Endothelial cell of umbilical vein (primary cell): ENCODE measurements around the gene OVCH2. TPM values are rescaled to one million over a fixed set of nuclear protein-coding genes. Genes with fewer than 3 reads are reported as not detected.

Experiments used
- BruUV-seq: library from RNA; stranded (reverse); fragments of 400-500 nt; replicated peaks from 2 replicates; lab custom pipeline; 2021; lab: Mats Ljungman, UMichigan
- CTCF ChIA-PET: fragments of 300-600, 350-600 bp; sonication (Branson Sonifier 250); formaldehyde crosslinking; loops from one replicate; lab custom pipeline; 2021; ENCODE audit warnings: antibody characterized with exemption, inconsistent platforms; lab: Charles Lee
- POLR2A ChIA-PET: fragments of 300-600, 350-600 bp; sonication (Branson Sonifier 250); formaldehyde crosslinking; loops from one replicate; lab custom pipeline; 2021; ENCODE audit warnings: antibody characterized with exemption, inconsistent platforms; lab: Charles Lee
- DNase-seq: peaks from one replicate; pipeline ENCODE4 v3.0.0-alpha.2; 2011; ENCODE audit warnings: low read depth, low spot score
- FAIRE-seq: peaks from 2 replicates; lab custom pipeline; 2011; peaks lifted over from hg19 to GRCh38; lab: Jason Lieb, UNC
- H2AFZ ChIP-seq: 2 replicates; pipeline ENCODE4 v1.6.0; 2012; ENCODE audit warnings: low read depth, low read length, control low read depth, inconsistent platforms
- H3K27ac ChIP-seq: 2 replicates; pipeline ENCODE4 v1.5.1; 2011; ENCODE audit warnings: low read depth, mild to moderate bottlenecking, control low read depth, low read length, moderate library complexity; ENCODE audit not compliant: insufficient read depth
- H3K27me3 ChIP-seq, 2 experiments: 2 replicates each; pipeline versions ENCODE4 v1.6.0 to v1.6.1; 2011; ENCODE audit warnings: low read length in 2 of 2, mixed read lengths in 1 of 2; ENCODE audit not compliant: control insufficient read depth in 2 of 2, insufficient read depth in 2 of 2
- H3K36me3 ChIP-seq, 2 experiments: 2 replicates in 1 of 2; 3 replicates in 1 of 2; pipeline ENCODE4 v1.5.1; 2011; ENCODE audit warnings: low read length in 2 of 2, mild to moderate bottlenecking in 1 of 2, moderate library complexity in 1 of 2; ENCODE audit not compliant: control insufficient read depth in 2 of 2, insufficient read depth in 2 of 2; ENCODE audit errors: extremely low read depth in 1 of 2
- H3K4me1 ChIP-seq: 3 replicates; pipeline ENCODE4 v1.5.1; 2011; ENCODE audit warnings: mild to moderate bottlenecking, low read length; ENCODE audit not compliant: control insufficient read depth, insufficient read depth; ENCODE audit errors: extremely low read depth
- H3K4me2 ChIP-seq: 2 replicates; pipeline ENCODE4 v1.6.1; 2011; ENCODE audit warnings: low read length, control low read depth, mixed read lengths; ENCODE audit not compliant: insufficient read depth
- H3K4me3 ChIP-seq, 3 experiments: fragments of 200-600 bp in 1 of 3; sonication (generic), shearing (Covaris generic) in 1 of 3; replicated peaks in 1 of 3; 2 replicates each; pipeline ENCODE4 v1.5.1; 2011 to 2016; ENCODE audit warnings: control low read depth in 3 of 3, low read length in 3 of 3, mild to moderate bottlenecking in 2 of 3, inconsistent platforms in 1 of 3, low read depth in 1 of 3, moderate library complexity in 1 of 3; ENCODE audit not compliant: insufficient read depth in 1 of 3
- H3K79me2 ChIP-seq: 2 replicates; pipeline ENCODE4 v1.6.0; 2012; ENCODE audit warnings: low read length, inconsistent platforms; ENCODE audit not compliant: control insufficient read depth, insufficient read depth
- H3K9ac ChIP-seq: replicated peaks from 2 replicates; pipeline ENCODE3; 2011; ENCODE audit warnings: low read length, control low read depth; ENCODE audit not compliant: insufficient read depth; ENCODE audit errors: extremely low read depth
- H3K9me1 ChIP-seq: replicated peaks from 3 replicates; pipeline ENCODE4 v1.6.0; 2011; ENCODE audit warnings: mild to moderate bottlenecking, low read length; ENCODE audit not compliant: control insufficient read depth, insufficient read depth; ENCODE audit errors: extremely low read depth
- H3K9me3 ChIP-seq: replicated peaks from 2 replicates; pipeline ENCODE4 v1.5.1; 2012; ENCODE audit warnings: low read length, inconsistent platforms; ENCODE audit not compliant: control insufficient read depth, insufficient read depth
- H4K20me1 ChIP-seq: replicated peaks from 2 replicates; pipeline ENCODE3; 2011; ENCODE audit warnings: mild to moderate bottlenecking, low read length; ENCODE audit not compliant: control insufficient read depth, insufficient read depth; ENCODE audit errors: extremely low read depth
- CTCF ChIP-seq, 2 donors: IDR thresholded peaks; 1 replicate in 1 of 2; 2 replicates in 1 of 2; pipeline ENCODE4 v1.5.1; 2011; ENCODE audit warnings: low read length in 2 of 2, mild to moderate bottlenecking in 2 of 2, moderate library complexity in 2 of 2, control low read depth in 1 of 2, inconsistent platforms in 1 of 2, low read depth in 1 of 2; ENCODE audit not compliant: insufficient read depth in 1 of 2; ENCODE audit errors: extremely low read depth in 1 of 2
- FOS ChIP-seq: IDR thresholded peaks from 2 replicates; pipeline ENCODE4 v1.6.1; 2011; ENCODE audit warnings: mild to moderate bottlenecking, low read length, moderate library complexity, borderline replicate concordance; ENCODE audit not compliant: insufficient read depth
- GATA2 ChIP-seq: IDR thresholded peaks from 2 replicates; pipeline ENCODE4 v1.7.0; 2011; ENCODE audit warnings: low read depth, mild to moderate bottlenecking, moderate library complexity, mixed read lengths, low read length; ENCODE audit not compliant: insufficient read length, insufficient read depth
- JUN ChIP-seq: IDR thresholded peaks from 2 replicates; pipeline ENCODE4 v1.6.1; 2011; ENCODE audit warnings: borderline replicate concordance, low read depth; ENCODE audit not compliant: insufficient read length, insufficient read depth
- MAX ChIP-seq: IDR thresholded peaks from 2 replicates; pipeline ENCODE4 v1.6.1; 2011; ENCODE audit not compliant: insufficient read depth, insufficient read length
- MYC ChIP-seq: IDR thresholded peaks from one replicate; pipeline ENCODE4 v1.6.1; 2011; ENCODE audit warnings: mild to moderate bottlenecking, low read depth, low read length
- POLR2A ChIP-seq: IDR thresholded peaks from 2 replicates; pipeline ENCODE4 v1.6.1; 2012; ENCODE audit warnings: low read depth, mild to moderate bottlenecking, control low read depth, low read length
- POLR2AphosphoS5 ChIP-seq: IDR thresholded peaks from 2 replicates; pipeline ENCODE4 v1.6.1; 2012; ENCODE audit warnings: low read depth, mild to moderate bottlenecking, control low read depth, low read length, moderate library complexity; ENCODE audit not compliant: insufficient read depth
- dilution Hi-C: fragments of 300-500 bp; cut with MboI; formaldehyde crosslinking; loops from one replicate; pipeline ENCODE4 v1.15.0; 2019; ENCODE audit warnings: low sequenced_read_pairs; ENCODE audit not compliant: extremely low pct_ligation_motif_present
- intact Hi-C: fragments of 100-400 bp; cut with micrococcal nuclease; formaldehyde crosslinking; loops from one replicate; pipeline ENCODE4 v1.10.0; 2022
- polyA plus RNA-seq, 4 experiments: library from polyadenylated mRNA; depleted of rRNA in 3 of 4; stranded (reverse) in 3 of 4; unstranded in 1 of 4; fragments of >200 nt; gene quantifications; 2 replicates each; pipeline versions ENCODE4 v1.2.1 to v1.2.3, GENCODE V29; 2011 to 2012; ENCODE audit warnings: missing spikeins in 1 of 4
- total RNA-seq: library from RNA; stranded (reverse); gene quantifications from 2 replicates; pipeline ENCODE4 v1.2.3, GENCODE V29; 2021

The OVCH2 gene
- total and polyA plus RNA-seq, 2 donors (not counting 3 experiments of a cell fraction or from before 2014, with no cell fraction given), result not detected

GRCh38 chr11:7668464-7668863 is 37.8 kb downstream of the OVCH2 start:
- no peak overlapping the region for H3K4me2 ChIP-seq
- no peaks in the 10 kb centered on the region for H4K20me1 ChIP-seq
- no peak for TF ChIP-seq MAX
- TF ChIP-seq GATA2, result no peak
- TF ChIP-seq FOS, result no peak
- no peak for TF ChIP-seq POLR2AphosphoS5
- no peak for TF ChIP-seq CTCF (IDR thresholded peaks at IDR 0.05; ENCODE audit: extremely low read depth in 1 of 2, insufficient read depth in 1 of 2, low read depth in 1 of 2, low read length in 2 of 2)
- no peak for TF ChIP-seq MYC
- TF ChIP-seq JUN, result no peak
- no peak for TF ChIP-seq POLR2A
- DNase-seq (no peak), FAIRE-seq (no peak)
- H3K79me2 ChIP-seq, result no peaks in the 10 kb centered on the region
- H3K4me1 ChIP-seq, result peaks cover 4% of the 10 kb centered on the region
- no peak overlapping the region for H2AFZ ChIP-seq
- ChIA-PET POLR2A (no interaction called here), CTCF (interaction anchor here (1.0 to 9.7 kb wide), 2 partner anchors 26 to 94 kb away, joined by 3 to 225 read pairs; no protein-coding TSS in a partner anchor)
- dilution Hi-C loops (no loop called here), intact Hi-C loops (no loop called here)
- no peaks in the 10 kb centered on the region for H3K27me3 ChIP-seq
- no TSS peak for BruUV-seq
- H3K9me3 ChIP-seq, result no peaks in the 10 kb centered on the region
- no peaks in the 10 kb centered on the region for H3K36me3 ChIP-seq
- H3K9me1 ChIP-seq, result no peaks in the 10 kb centered on the region
- H3K9ac ChIP-seq, result no peak overlapping the region
- H3K27ac ChIP-seq, result no peak overlapping the region
- H3K4me3 ChIP-seq, result no peak overlapping the region
